ENCODE results near the gene UNC5CL.

UNC5CL gene

DNA sequence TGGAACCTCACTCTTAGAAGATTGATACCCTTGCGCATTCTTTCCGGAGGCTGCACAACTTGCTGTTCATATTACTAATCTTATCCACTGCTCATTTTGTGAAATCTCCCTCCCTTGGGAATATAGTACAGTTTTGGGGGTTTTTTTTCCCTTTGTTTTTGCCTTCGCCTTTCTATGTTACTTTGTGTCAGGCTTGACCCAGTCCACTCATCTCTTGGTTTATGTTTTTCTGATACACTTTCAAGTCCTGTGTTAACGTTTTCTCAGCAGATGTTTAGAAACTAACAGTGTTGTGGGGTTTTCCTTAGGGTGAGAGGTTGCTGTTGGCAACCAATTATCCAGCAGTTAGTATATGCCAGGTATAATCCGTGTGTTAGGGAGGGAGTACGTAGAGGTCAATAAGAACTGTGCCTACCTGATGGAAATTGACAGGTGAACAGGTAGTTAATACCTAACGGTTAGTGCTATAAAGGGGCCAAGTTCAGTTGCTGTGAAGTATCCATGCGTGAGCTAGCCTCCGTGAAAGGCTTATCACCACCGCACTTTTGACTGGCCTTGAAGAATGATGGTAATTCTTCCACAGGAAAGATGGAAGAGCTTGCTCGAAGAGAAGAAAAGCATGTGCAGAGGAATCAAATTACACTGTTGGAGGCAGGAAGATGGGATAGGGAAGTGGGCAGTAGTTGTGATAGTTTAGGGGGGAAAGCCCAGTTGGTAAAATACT lies 35.1 kb upstream of the UNC5CL start:
- Mint-ChIP-seq H3K9me3 (no peaks in the 10 kb centered on the region), H3K4me1 (peaks cover 39% of the 10 kb centered on the region), H3K27ac (peak overlapping the region; percentile 91 to 99 (median 94)), H3K27me3 (ENCODE audit: low read depth) (no peaks in the 10 kb centered on the region), H3K36me3 (ENCODE audit: low read depth) (peaks cover 5% of the 10 kb centered on the region), H3K4me3 (peak overlapping the region; percentile 98)
- TF ChIP-seq, protein P1, sequence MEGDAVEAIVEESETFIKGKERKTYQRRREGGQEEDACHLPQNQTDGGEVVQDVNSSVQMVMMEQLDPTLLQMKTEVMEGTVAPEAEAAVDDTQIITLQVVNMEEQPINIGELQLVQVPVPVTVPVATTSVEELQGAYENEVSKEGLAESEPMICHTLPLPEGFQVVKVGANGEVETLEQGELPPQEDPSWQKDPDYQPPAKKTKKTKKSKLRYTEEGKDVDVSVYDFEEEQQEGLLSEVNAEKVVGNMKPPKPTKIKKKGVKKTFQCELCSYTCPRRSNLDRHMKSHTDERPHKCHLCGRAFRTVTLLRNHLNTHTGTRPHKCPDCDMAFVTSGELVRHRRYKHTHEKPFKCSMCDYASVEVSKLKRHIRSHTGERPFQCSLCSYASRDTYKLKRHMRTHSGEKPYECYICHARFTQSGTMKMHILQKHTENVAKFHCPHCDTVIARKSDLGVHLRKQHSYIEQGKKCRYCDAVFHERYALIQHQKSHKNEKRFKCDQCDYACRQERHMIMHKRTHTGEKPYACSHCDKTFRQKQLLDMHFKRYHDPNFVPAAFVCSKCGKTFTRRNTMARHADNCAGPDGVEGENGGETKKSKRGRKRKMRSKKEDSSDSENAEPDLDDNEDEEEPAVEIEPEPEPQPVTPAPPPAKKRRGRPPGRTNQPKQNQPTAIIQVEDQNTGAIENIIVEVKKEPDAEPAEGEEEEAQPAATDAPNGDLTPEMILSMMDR (IDR thresholded peaks at IDR 0.05; ENCODE audit: unreplicated experiment in 3 of 3): no peak

DNA sequence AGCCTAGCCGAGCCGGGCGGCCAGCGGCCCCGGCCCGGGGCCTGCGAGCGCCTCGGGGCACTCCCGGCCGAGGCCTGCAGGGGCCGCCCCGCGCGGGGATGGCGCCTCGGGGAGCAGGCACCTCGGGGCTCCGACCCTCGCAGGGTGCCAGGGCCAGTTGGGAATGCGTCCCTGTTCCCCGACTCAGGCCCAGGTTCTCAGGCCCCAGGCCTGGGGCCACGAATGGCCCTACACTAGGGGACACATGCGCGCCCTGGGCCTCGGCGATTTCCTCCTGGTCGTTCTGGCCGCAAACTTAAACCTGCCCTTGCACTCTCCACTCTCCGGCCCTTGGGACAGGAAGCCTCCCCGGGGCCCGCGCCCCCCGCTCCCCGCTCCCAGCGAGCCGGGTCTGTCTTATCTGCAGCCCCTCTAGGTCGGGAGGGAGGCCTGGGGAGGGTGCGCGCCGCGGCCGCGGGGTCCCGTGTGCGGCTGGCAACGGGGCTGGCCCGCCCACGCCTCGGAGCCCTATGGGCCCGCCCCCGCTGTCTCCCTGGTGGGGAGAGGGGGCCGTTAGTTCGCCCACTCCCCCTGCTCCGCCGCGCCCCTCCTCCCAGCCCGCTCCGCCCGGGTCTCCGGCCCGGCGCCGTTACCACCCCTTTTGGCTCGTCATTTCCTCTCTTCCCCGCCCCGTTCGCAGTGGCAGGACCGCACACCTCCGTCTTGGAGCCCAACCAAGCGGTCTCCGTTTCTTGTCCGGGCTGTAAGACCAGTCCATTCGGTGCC lies 34.4 kb upstream of the UNC5CL start:
- no peaks in the 10 kb centered on the region for H3K36me3 Mint-ChIP-seq (ENCODE audit: low read depth)
- peak overlapping the region; percentile 98 for H3K4me3 Mint-ChIP-seq
- no peaks in the 10 kb centered on the region for H3K9me3 Mint-ChIP-seq

DNA sequence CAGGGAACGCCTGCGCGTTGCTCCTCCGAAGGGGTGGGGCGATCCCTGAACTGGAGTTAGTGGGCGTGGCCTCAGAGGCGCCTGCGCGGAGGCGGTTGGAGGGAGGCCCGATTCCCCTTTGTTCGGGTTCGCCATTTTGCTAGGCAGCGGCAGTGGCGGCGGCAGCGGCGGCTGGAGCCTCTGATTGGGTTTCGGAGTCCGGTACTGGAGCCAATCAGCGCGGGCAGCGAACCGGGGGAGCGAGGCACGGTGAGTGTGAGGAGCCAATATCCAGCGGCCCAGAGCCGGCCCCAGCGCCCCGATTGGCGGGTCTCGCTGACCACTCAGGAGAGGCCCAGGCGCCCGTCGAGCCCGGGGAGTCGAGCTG lies 33.8 kb upstream of the UNC5CL start, which contains the start of gene NFYA:
Gene NFYA (plus strand): TSS at position 139 of the 367 bp plus-strand sequence. CDS start 6,116 bp downstream, outside the sequence.
- H3K27ac Mint-ChIP-seq: peak within 1 kb of the TSS; percentile 91 to 99 (median 98)
- H3K36me3 Mint-ChIP-seq (ENCODE audit: low read depth): peaks cover 4% of the 10 kb centered on the region
- H3K9me3 Mint-ChIP-seq: no peaks in the 10 kb centered on the region
- TF ChIP-seq, protein P1 (IDR thresholded peaks at IDR 0.05; ENCODE audit: unreplicated experiment in 3 of 3): no peak
- H3K4me3 Mint-ChIP-seq: peak within 1 kb of the TSS; percentile 98
- H3K4me1 Mint-ChIP-seq: peaks cover 39% of the 10 kb centered on the region
- no peaks in the 10 kb centered on the region for H3K27me3 Mint-ChIP-seq (ENCODE audit: low read depth)

More for the DNA sequence above, 34.4 kb upstream of the UNC5CL start:
- peaks cover 39% of the 10 kb centered on the region for H3K4me1 Mint-ChIP-seq
- peak overlapping the region; percentile 91 to 99 (median 98) for H3K27ac Mint-ChIP-seq
- TF ChIP-seq, protein P1 (IDR thresholded peaks at IDR 0.05; ENCODE audit: unreplicated experiment in 3 of 3): peak; percentile 40 to 51 (median 47)
- H3K27me3 Mint-ChIP-seq (ENCODE audit: low read depth): no peaks in the 10 kb centered on the region

DNA sequence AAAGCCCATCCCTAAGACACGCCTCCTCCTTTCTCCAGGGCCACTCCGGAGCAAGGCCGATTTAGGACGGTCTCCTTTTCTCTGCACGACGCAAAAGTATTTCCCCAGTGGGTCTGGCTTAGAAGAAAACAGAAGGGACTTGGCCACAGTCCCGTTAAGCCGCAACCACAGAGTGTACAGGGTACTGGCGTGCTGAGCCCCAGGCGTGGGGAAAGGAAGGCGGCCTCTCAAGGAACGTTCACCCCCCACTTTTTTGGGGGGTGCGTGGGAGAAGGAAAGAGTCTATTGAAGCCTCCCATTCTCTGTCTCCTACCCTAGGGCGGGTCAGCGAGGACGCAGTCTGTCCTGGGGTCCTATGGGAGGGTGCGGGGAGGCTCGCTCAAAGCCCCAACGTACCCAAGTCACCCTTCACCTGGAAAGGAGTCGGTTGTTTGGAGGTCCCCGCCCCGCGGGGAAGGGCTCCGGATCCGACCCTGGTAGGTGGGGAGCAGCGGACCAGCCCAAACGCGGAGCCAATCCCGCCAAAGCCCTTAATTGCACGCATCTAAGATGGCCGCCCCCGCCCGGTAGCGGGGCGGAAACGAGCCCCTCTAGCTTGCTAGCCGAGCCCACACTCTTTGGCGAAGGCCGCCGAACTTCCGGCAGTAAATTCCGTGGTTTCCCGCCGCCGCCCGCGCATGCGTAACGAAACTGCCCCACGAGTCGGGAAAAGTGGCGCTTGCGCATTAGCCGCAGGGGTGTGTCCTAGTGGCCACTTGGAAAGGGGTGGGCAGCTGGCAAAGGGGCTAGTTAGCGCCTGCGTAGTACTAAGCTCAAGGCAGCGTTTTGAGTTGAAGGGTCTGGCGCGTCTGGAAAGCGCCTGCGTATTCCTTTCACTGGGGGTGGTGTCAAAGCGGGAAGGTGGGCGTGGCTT lies 33.2 kb upstream of the UNC5CL start, which contains the start of gene OARD1:
Gene OARD1 (minus strand): TSS at position 434 of the 913 bp plus-strand sequence. CDS start 722 bp downstream, outside the sequence.
- Mint-ChIP-seq H3K27ac (peak within 1 kb of the TSS; percentile 91 to 98 (median 94)), H3K36me3 (ENCODE audit: low read depth) (peaks cover 8% of the 10 kb centered on the region), H3K27me3 (ENCODE audit: low read depth) (no peaks in the 10 kb centered on the region), H3K4me1 (peaks cover 39% of the 10 kb centered on the region), H3K4me3 (peak within 1 kb of the TSS; percentile 92 to 96 (median 93)), H3K9me3 (no peaks in the 10 kb centered on the region)
- TF ChIP-seq, protein P1 (IDR thresholded peaks at IDR 0.05; ENCODE audit: unreplicated experiment in 3 of 3): no peak

DNA sequence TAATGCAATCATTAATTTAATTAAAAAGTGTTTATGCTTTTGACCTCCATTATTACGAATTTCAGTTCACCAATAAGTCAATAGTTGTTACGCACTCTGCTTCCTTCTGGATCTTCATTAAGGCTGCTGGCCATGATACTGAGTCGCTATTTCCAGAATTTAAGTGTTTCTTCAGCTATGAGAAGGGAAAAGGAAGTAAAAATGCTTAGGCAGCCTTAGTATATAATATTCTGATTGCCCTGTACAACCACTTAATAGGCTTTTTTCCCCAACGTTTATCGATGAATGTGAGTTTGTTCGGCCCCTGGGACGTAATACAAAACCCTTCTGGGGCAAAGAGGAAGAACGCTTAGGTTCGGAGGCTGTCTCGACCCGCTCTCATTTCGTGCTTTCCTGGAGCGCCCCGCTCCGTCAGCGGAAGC lies 32.5 kb upstream of the UNC5CL start:
- H3K9me3 Mint-ChIP-seq: no peaks in the 10 kb centered on the region

More for the DNA sequence above, 32.5 kb upstream of the UNC5CL start:
- Mint-ChIP-seq H3K4me1 (peaks cover 42% of the 10 kb centered on the region), H3K4me3 (peak overlapping the region; percentile 92 to 96 (median 93)), H3K36me3 (ENCODE audit: low read depth) (peaks cover 14% of the 10 kb centered on the region), H3K27me3 (ENCODE audit: low read depth) (no peaks in the 10 kb centered on the region), H3K27ac (peak overlapping the region; percentile 91 to 98 (median 94))
- TF ChIP-seq, protein P1 (IDR thresholded peaks at IDR 0.05; ENCODE audit: unreplicated experiment in 3 of 3): no peak
